Activated CD8-positive, alpha-beta T cell treated with anti-CD3 and anti-CD28 coated beads for 36 hours (primary cell): ENCODE data around the gene WDSUB1. TPM values are rescaled to one million over a fixed set of nuclear protein-coding genes. Genes with fewer than 3 reads are reported as not detected.

Experiments used
- ATAC-seq: fragments of 200-7000 bp; cut with Tn5 transposase; one replicate; pipeline ENCODE4 v1.10.0; 2021; ENCODE audit warnings: mild to moderate bottlenecking, moderate library complexity
- CTCF ChIA-PET: fragments of 350-600 bp; sonication (Branson Sonifier 250); formaldehyde crosslinking; loops from one replicate; lab custom pipeline; 2021; ENCODE audit warnings: antibody characterized with exemption; lab: Charles Lee
- POLR2A ChIA-PET: fragments of 350-600 bp; sonication (Branson Sonifier 250); formaldehyde crosslinking; loops from one replicate; lab custom pipeline; 2021; ENCODE audit warnings: antibody characterized with exemption; lab: Charles Lee
- DNase-seq: peaks from one replicate; pipeline ENCODE4 v3.0.0-alpha.2; 2020
- H3K27ac Mint-ChIP-seq: one replicate; pipeline ENCODE4 v1.8.0; 2021; ENCODE audit warnings: mild to moderate bottlenecking, mixed read lengths
- H3K27me3 Mint-ChIP-seq: one replicate; pipeline ENCODE4 v1.8.0; 2021; ENCODE audit warnings: mixed read lengths
- H3K36me3 Mint-ChIP-seq: one replicate; pipeline ENCODE4 v1.8.0; 2021; ENCODE audit warnings: low read depth, mixed read lengths
- H3K4me1 Mint-ChIP-seq: one replicate; pipeline ENCODE4 v1.8.0; 2021; ENCODE audit warnings: low read depth, mixed read lengths
- H3K4me3 Mint-ChIP-seq: one replicate; pipeline ENCODE4 v1.8.0; 2021; ENCODE audit warnings: mild to moderate bottlenecking, moderate library complexity, mixed read lengths
- H3K9me3 Mint-ChIP-seq: one replicate; pipeline ENCODE4 v1.8.0; 2021; ENCODE audit warnings: mixed read lengths
- CTCF ChIP-seq: fragments of 200-600 bp; IDR thresholded peaks from one replicate; pipeline ENCODE4 v1.8.0; 2022; ENCODE audit warnings: antibody characterized with exemption, mild to moderate bottlenecking
- intact Hi-C: fragments of 100-400 bp; cut with micrococcal nuclease; formaldehyde crosslinking; loops from one replicate; pipeline ENCODE4 v1.10.0; 2022
- total RNA-seq, 2 experiments: library from RNA; stranded (reverse); gene quantifications; one replicate each; pipeline ENCODE4 v1.2.3, GENCODE V29; 2021

WDSUB1 gene
- total RNA-seq, 2 experiments from 2014 or later: 6.8 to 8.6 TPM

GRCh38 chr2:159262226-159262625 lies 24.3 kb downstream of the WDSUB1 start:
- no peak for TF ChIP-seq CTCF
- no peaks in the 10 kb centered on the region for H3K27me3 Mint-ChIP-seq
- H3K36me3 Mint-ChIP-seq: peaks cover 13% of the 10 kb centered on the region
- DNase-seq: no peak
- ATAC-seq: no peak
- POLR2A ChIA-PET: no interaction called here
- no peaks in the 10 kb centered on the region for H3K9me3 Mint-ChIP-seq
- CTCF ChIA-PET: no interaction called here
- H3K27ac Mint-ChIP-seq: no peak overlapping the region
- intact Hi-C loops: no loop called here
- no peaks in the 10 kb centered on the region for H3K4me1 Mint-ChIP-seq
- H3K4me3 Mint-ChIP-seq: no peak overlapping the region

GRCh38 chr2:159256159-159256558 lies 30.3 kb downstream of the WDSUB1 start:
- ChIA-PET POLR2A (no interaction called here), CTCF (no interaction called here)
- ATAC-seq (no peak), DNase-seq (no peak)
- Mint-ChIP-seq H3K4me3 (no peak overlapping the region), H3K9me3 (no peaks in the 10 kb centered on the region), H3K36me3 (peaks cover 7% of the 10 kb centered on the region), H3K27me3 (no peaks in the 10 kb centered on the region), H3K27ac (no peak overlapping the region), H3K4me1 (no peaks in the 10 kb centered on the region)
- intact Hi-C loops: no loop called here
- TF ChIP-seq CTCF: no peak

GRCh38 chr2:159252905-159253304 lies 33.6 kb downstream of the WDSUB1 start:
- no peaks in the 10 kb centered on the region for H3K9me3 Mint-ChIP-seq
- ATAC-seq (no peak), DNase-seq (no peak)
- H3K27ac Mint-ChIP-seq: no peak overlapping the region
- peaks cover 10% of the 10 kb centered on the region for H3K36me3 Mint-ChIP-seq
- ChIA-PET POLR2A (no interaction called here), CTCF (no interaction called here)
- H3K4me1 Mint-ChIP-seq: peaks cover 9% of the 10 kb centered on the region
- H3K4me3 Mint-ChIP-seq: no peak overlapping the region
- intact Hi-C loops: no loop called here
- TF ChIP-seq CTCF: no peak
- H3K27me3 Mint-ChIP-seq: no peaks in the 10 kb centered on the region

- Mint-ChIP-seq H3K27ac (no peak overlapping the region), H3K9me3 (no peaks in the 10 kb centered on the region), H3K4me1 (peaks cover 9% of the 10 kb centered on the region), H3K27me3 (no peaks in the 10 kb centered on the region), H3K36me3 (peaks cover 18% of the 10 kb centered on the region), H3K4me3 (no peak overlapping the region)
- CTCF ChIA-PET: no interaction called here
- DNase-seq (no peak), ATAC-seq (no peak)
- intact Hi-C loops: no loop called here
- TF ChIP-seq CTCF: no peak
- POLR2A ChIA-PET: no interaction called here
These were observed 35.0 kb downstream of the WDSUB1 start for GRCh38 chr2:159251296-159252173.

GRCh38 chr2:159249990-159250715 lies 36.4 kb downstream of the WDSUB1 start:
- Mint-ChIP-seq H3K27ac (no peak overlapping the region), H3K4me3 (no peak overlapping the region), H3K36me3 (peaks cover 22% of the 10 kb centered on the region), H3K27me3 (no peaks in the 10 kb centered on the region), H3K4me1 (peaks cover 9% of the 10 kb centered on the region), H3K9me3 (peaks cover 3% of the 10 kb centered on the region)
- DNase-seq (peak; percentile 9), ATAC-seq (no peak)
- intact Hi-C loops: no loop called here
- ChIA-PET POLR2A (no interaction called here), CTCF (no interaction called here)
- no peak for TF ChIP-seq CTCF
